CD14-positive monocyte (primary cell): Measurements from ENCODE around the gene STAT5A. TPM values are rescaled to one million over a fixed set of nuclear protein-coding genes. Genes with fewer than 3 reads are reported as not detected.

Experiments
- DNase-seq, 3 donors: peaks; one replicate each; pipeline ENCODE4 v3.0.0-alpha.2; 2011 to 2022
- H2AFZ ChIP-seq: 2 replicates; pipeline ENCODE4 v1.6.0; 2012; ENCODE audit warnings: mild to moderate bottlenecking, low read depth, low read length, inconsistent platforms; ENCODE audit not compliant: insufficient read depth, poor library complexity, severe bottlenecking
- H3K27ac ChIP-seq, 2 donors: 1 replicate in 1 of 2; 2 replicates in 1 of 2; pipeline ENCODE4 v1.5.1; 2012 to 2013; ENCODE audit warnings: low read length in 2 of 2, control low read depth in 1 of 2, inconsistent platforms in 1 of 2, low read depth in 1 of 2, mild to moderate bottlenecking in 1 of 2
- H3K27me3 ChIP-seq, 2 donors: one replicate each; pipeline versions ENCODE4 v1.6.0 to v1.6.1; 2011 to 2013; ENCODE audit warnings: low read length in 2 of 2; ENCODE audit not compliant: control insufficient read depth in 2 of 2, insufficient read depth in 2 of 2
- H3K36me3 ChIP-seq, 2 donors: replicated peaks in 1 of 2; 1 replicate in 1 of 2; 2 replicates in 1 of 2; pipeline versions ENCODE4 v1.5.1 to v1.6.1; 2012 to 2013; ENCODE audit warnings: low read length in 2 of 2, control low read depth in 1 of 2, inconsistent platforms in 1 of 2, mild to moderate bottlenecking in 1 of 2; ENCODE audit not compliant: insufficient read depth in 2 of 2, control insufficient read depth in 1 of 2
- H3K4me1 ChIP-seq, 2 donors: 1 replicate in 1 of 2; 2 replicates in 1 of 2; pipeline versions ENCODE4 v1.5.1 to v1.6.1; 2012 to 2013; ENCODE audit warnings: low read length in 2 of 2, control low read depth in 1 of 2, inconsistent platforms in 1 of 2, mild to moderate bottlenecking in 1 of 2, moderate library complexity in 1 of 2; ENCODE audit not compliant: insufficient read depth in 2 of 2, control insufficient read depth in 1 of 2
- H3K4me2 ChIP-seq: replicated peaks from 2 replicates; pipeline ENCODE3; 2012; ENCODE audit warnings: low read length, moderate library complexity, mild to moderate bottlenecking; ENCODE audit not compliant: poor library complexity, severe bottlenecking; ENCODE audit errors: extremely low read depth
- H3K4me3 ChIP-seq, 3 experiments: fragments of 200-600 bp in 1 of 3; sonication (generic) in 1 of 3; replicated peaks in 1 of 3; 1 replicate in 2 of 3; 2 replicates in 1 of 3; pipeline ENCODE4 v1.5.1; 2011 to 2013; ENCODE audit warnings: low read length in 3 of 3, mild to moderate bottlenecking in 3 of 3, control low read depth in 2 of 3, low read depth in 2 of 3, inconsistent platforms in 1 of 3, moderate library complexity in 1 of 3
- H3K79me2 ChIP-seq: 2 replicates; pipeline ENCODE4 v1.6.0; 2012; ENCODE audit warnings: mild to moderate bottlenecking, control low read depth, inconsistent platforms, low read length, moderate library complexity; ENCODE audit not compliant: insufficient read depth
- H3K9ac ChIP-seq: 2 replicates; pipeline ENCODE4 v1.6.0; 2017; ENCODE audit warnings: low read length, mild to moderate bottlenecking; ENCODE audit not compliant: insufficient read depth, poor library complexity, severe bottlenecking
- H3K9me3 ChIP-seq, 2 donors: replicated peaks in 1 of 2; 1 replicate in 1 of 2; 2 replicates in 1 of 2; pipeline versions ENCODE4 v1.5.1 to v1.6.1; 2012 to 2013; ENCODE audit warnings: low read length in 2 of 2, control low read depth in 1 of 2; ENCODE audit not compliant: control insufficient read depth in 1 of 2, insufficient read depth in 1 of 2
- H4K20me1 ChIP-seq: 2 replicates; pipeline ENCODE4 v1.6.0; 2012; ENCODE audit warnings: mild to moderate bottlenecking, low read length, control low read depth, moderate library complexity; ENCODE audit not compliant: insufficient read depth
- H3K27ac Mint-ChIP-seq, 7 donors: one replicate each; pipeline ENCODE4 v1.8.0; 2020; ENCODE audit warnings: mild to moderate bottlenecking in 7 of 7, mixed read lengths in 7 of 7, moderate library complexity in 6 of 7, inconsistent platforms in 2 of 7
- H3K27me3 Mint-ChIP-seq, 3 donors: one replicate each; pipeline ENCODE4 v1.8.0; 2021 to 2022; ENCODE audit warnings: low read depth in 3 of 3, mild to moderate bottlenecking in 3 of 3, mixed read lengths in 3 of 3, moderate library complexity in 3 of 3, inconsistent platforms in 1 of 3
- H3K36me3 Mint-ChIP-seq, 2 donors: one replicate each; pipeline ENCODE4 v1.8.0; 2020; ENCODE audit warnings: mixed read lengths in 2 of 2, inconsistent platforms in 1 of 2, mild to moderate bottlenecking in 1 of 2
- H3K4me1 Mint-ChIP-seq: one replicate; pipeline ENCODE4 v1.8.0; 2020; ENCODE audit warnings: mild to moderate bottlenecking, mixed read lengths
- H3K4me3 Mint-ChIP-seq, 2 donors: one replicate each; pipeline ENCODE4 v1.8.0; 2020; ENCODE audit warnings: mild to moderate bottlenecking in 2 of 2, mixed read lengths in 2 of 2, moderate library complexity in 1 of 2
- H3K9me3 Mint-ChIP-seq, 7 donors: one replicate each; pipeline ENCODE4 v1.8.0; 2020 to 2022; ENCODE audit warnings: mixed read lengths in 7 of 7, mild to moderate bottlenecking in 6 of 7, moderate library complexity in 6 of 7, inconsistent platforms in 2 of 7
- WGBS: methylation state at CpG from one replicate; pipeline ENCODE4 v1.1.5; 2013; ENCODE audit warnings: missing lambda C conversion rate; ENCODE audit not compliant: insufficient coverage; 5-methylcytosine and 5-hydroxymethylcytosine counted together
- intact Hi-C, 2 donors: fragments of 100-400 bp; cut with micrococcal nuclease; formaldehyde crosslinking; loops; one replicate each; pipeline versions ENCODE4 v1.15.0 to v1.15.1; 2023
- polyA plus RNA-seq, 3 donors: library from polyadenylated mRNA; depleted of rRNA in 1 of 3; unstranded in 2 of 3; stranded (reverse) in 1 of 3; fragments of 300-500 nt in 2 of 3; fragments of >200 nt in 1 of 3; fragmentation: Illumina TruSeq in 2 of 3; gene quantifications; 1 replicate in 2 of 3; 2 replicates in 1 of 3; pipeline ENCODE4 v1.2.3, GENCODE V29; 2012 to 2021
- TF ChIP-seq, protein P1 (sequence below): fragments of 200-600 bp; IDR thresholded peaks from one replicate; pipeline ENCODE4 v1.8.0; 2022; ENCODE audit warnings: antibody characterized with exemption, mild to moderate bottlenecking

The STAT5A gene
- polyA plus RNA-seq, 3 donors, result 30.5 to 91.1 (median 49.8) TPM

DNA sequence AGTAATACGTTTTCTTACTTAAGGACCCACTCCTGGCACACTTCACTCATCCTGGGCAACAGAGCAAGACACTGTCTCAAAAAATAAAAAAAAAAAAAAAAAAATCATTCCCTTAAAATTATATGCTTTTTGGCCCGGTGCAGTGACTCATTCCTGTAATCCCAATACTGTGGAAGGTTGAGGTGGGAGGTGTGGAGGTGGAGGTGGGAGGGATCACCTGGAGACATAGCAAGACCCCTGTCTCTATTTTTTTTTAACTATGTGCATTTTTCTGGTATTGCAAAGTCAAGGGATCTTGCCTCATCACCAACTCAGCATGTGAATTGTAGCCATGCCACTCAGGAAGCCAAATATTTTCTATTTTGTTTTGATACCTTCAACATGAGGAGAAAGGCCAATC is 21.8 kb upstream of the STAT5A start:
- peaks cover 1 to 14% of the 10 kb centered on the region in 2 donors for H3K36me3 Mint-ChIP-seq

DNA sequence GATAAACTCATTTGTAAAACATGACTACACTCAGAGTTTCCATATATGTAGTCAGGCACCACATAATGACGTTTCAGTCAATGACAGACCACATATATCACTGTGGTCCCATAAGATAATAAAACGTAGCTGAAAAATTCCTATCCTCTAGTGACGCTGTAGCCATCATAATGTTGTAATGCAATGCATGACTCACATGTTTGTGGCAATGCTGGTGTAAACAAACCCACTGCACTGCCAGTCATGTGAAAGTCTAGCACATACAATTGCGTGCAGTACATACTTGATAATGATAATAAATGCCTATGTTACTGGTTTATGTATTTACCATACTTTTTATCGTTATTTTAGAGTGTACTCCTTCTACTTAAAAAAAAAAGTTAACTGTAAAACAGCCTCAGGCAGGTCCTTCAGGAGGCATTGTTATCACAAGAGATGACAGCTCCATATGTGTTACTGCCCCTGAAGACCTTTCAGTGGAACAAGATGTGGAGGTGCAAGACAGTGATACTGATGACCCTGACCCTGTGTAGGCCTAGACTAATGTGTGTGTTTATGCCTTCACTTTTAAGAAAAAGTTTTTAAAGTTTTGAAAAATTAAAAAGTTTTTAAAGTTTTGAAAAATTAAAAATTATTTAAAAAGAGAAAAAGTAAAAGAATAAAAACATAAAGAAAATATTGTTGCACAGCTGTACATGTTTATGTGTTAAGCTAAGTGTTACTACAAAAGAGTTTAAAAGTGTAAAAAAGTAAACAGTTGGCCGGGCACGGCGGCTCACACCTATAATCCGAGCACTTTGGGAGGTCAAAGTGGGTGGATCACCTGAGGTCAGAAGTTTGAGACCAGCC is 21.2 kb upstream of the STAT5A start:
- no peaks in the 10 kb centered on the region for H3K27me3 Mint-ChIP-seq
- no peaks in the 10 kb centered on the region for H3K27me3 ChIP-seq
- H3K4me3 ChIP-seq, result no peak overlapping the region
- intact Hi-C loops, result no loop called here
- H3K9me3 Mint-ChIP-seq, result peaks cover 0 to 3% (median 0%) of the 10 kb centered on the region in 7 donors
- H3K4me1 Mint-ChIP-seq, result peaks cover 21% of the 10 kb centered on the region
- no peaks in the 10 kb centered on the region for H3K9me3 ChIP-seq
- peak overlapping the region in 1 of 2 donors; percentile 83 for H3K27ac ChIP-seq
- H3K4me2 ChIP-seq, result no peak overlapping the region
- no peak overlapping the region for H3K4me3 Mint-ChIP-seq
- H3K4me1 ChIP-seq, result peaks cover 13 to 20% of the 10 kb centered on the region in 2 donors
- H4K20me1 ChIP-seq, result peaks cover 22% of the 10 kb centered on the region
- peaks cover 1 to 14% of the 10 kb centered on the region in 2 donors for H3K36me3 Mint-ChIP-seq
- H3K36me3 ChIP-seq, result no peaks in the 10 kb centered on the region
- WGBS, result 100% methylated on average over 3 of the region's 9 CpGs
- H2AFZ ChIP-seq, result no peak overlapping the region
- no peak overlapping the region for H3K9ac ChIP-seq
- peaks cover 84% of the 10 kb centered on the region for H3K79me2 ChIP-seq
- TF ChIP-seq, protein P1, sequence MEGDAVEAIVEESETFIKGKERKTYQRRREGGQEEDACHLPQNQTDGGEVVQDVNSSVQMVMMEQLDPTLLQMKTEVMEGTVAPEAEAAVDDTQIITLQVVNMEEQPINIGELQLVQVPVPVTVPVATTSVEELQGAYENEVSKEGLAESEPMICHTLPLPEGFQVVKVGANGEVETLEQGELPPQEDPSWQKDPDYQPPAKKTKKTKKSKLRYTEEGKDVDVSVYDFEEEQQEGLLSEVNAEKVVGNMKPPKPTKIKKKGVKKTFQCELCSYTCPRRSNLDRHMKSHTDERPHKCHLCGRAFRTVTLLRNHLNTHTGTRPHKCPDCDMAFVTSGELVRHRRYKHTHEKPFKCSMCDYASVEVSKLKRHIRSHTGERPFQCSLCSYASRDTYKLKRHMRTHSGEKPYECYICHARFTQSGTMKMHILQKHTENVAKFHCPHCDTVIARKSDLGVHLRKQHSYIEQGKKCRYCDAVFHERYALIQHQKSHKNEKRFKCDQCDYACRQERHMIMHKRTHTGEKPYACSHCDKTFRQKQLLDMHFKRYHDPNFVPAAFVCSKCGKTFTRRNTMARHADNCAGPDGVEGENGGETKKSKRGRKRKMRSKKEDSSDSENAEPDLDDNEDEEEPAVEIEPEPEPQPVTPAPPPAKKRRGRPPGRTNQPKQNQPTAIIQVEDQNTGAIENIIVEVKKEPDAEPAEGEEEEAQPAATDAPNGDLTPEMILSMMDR, result no peak
- peak overlapping the region; percentile 84 to 95 (median 88) for H3K27ac Mint-ChIP-seq
- DNase-seq, result peak; percentile 84 to 91 (median 89)

More for the DNA sequence above, 21.8 kb upstream of the STAT5A start:
- H3K27me3 ChIP-seq, result no peaks in the 10 kb centered on the region
- WGBS, result no CpG with 5 or more reads among the region's 2 CpGs
- TF ChIP-seq, protein P1, result no peak
- no peak overlapping the region for H2AFZ ChIP-seq
- intact Hi-C loops, result no loop called here
- no peaks in the 10 kb centered on the region for H3K9me3 ChIP-seq
- H4K20me1 ChIP-seq, result peaks cover 29% of the 10 kb centered on the region
- H3K4me1 ChIP-seq, result peaks cover 8 to 13% of the 10 kb centered on the region in 2 donors
- H3K79me2 ChIP-seq, result peaks cover 84% of the 10 kb centered on the region
- DNase-seq, result no peak
- H3K36me3 ChIP-seq, result no peaks in the 10 kb centered on the region
- peak overlapping the region in 1 of 2 donors; percentile 83 for H3K27ac ChIP-seq
- peaks cover 0 to 2% (median 0%) of the 10 kb centered on the region in 3 donors for H3K27me3 Mint-ChIP-seq
- H3K4me3 Mint-ChIP-seq, result no peak overlapping the region
- no peak overlapping the region for H3K4me2 ChIP-seq
- peaks cover 0 to 3% (median 0%) of the 10 kb centered on the region in 7 donors for H3K9me3 Mint-ChIP-seq
- H3K4me1 Mint-ChIP-seq, result peaks cover 14% of the 10 kb centered on the region
- no peak overlapping the region for H3K4me3 ChIP-seq
- H3K9ac ChIP-seq, result no peak overlapping the region
- H3K27ac Mint-ChIP-seq, result peak overlapping the region; percentile 84 to 95 (median 88)
